Astrocyte (in vitro differentiated cells and primary cell): ENCODE measurements around the gene CELF4.

ENCODE experiments used
- EZH2 ChIP-seq: IDR thresholded peaks from 2 replicates; pipeline ENCODE4 v1.6.1; 2012; ENCODE audit warnings: mild to moderate bottlenecking, low read length, inconsistent platforms; ENCODE audit not compliant: insufficient read depth
- TF ChIP-seq, protein P1 (sequence below): IDR thresholded peaks from 2 replicates; pipeline ENCODE4 v1.5.1; 2011; ENCODE audit warnings: low read depth, mild to moderate bottlenecking, inconsistent platforms, low read length, moderate library complexity; ENCODE audit not compliant: insufficient read depth

DNA sequence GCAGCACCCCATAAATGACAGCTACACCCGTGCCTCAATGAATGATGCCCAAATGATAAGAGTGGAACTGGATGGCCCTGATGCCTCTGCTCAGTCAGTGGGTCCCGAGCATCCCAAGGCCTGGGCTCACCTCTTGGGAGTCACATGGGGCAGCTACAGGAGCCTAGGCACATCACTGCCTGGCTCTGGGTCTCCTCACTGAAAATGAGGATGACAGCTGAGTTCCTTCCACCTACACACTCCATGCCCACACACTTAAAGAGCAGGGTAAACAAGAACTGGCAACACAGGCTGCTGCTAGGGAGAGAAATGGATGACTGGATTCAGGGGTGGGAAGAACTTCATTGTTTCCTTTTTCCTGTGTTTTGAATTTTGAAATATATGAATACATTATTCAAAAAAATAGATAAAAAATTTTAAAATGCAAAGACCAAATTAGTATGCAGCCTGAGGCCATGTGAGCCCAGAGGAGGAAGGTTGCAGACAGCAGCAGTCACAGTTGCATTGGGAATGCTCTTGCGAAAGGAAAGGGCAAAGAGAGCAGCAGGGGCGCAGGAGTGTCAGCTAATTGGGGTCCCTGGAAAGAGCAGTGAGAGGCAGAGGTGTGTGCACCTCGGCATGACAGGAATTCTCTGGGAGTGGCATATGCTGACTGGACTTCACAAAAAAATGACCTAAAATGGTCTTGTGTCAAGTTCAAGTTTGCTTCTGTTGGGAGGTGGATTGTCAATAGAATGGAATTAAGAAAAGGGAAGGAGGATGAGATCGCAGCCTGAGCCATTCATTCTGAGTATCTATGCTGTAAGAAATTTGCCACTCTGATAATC, 327.1 kb downstream of the CELF4 start:
- no peak for TF ChIP-seq EZH2
- TF ChIP-seq, protein P1, sequence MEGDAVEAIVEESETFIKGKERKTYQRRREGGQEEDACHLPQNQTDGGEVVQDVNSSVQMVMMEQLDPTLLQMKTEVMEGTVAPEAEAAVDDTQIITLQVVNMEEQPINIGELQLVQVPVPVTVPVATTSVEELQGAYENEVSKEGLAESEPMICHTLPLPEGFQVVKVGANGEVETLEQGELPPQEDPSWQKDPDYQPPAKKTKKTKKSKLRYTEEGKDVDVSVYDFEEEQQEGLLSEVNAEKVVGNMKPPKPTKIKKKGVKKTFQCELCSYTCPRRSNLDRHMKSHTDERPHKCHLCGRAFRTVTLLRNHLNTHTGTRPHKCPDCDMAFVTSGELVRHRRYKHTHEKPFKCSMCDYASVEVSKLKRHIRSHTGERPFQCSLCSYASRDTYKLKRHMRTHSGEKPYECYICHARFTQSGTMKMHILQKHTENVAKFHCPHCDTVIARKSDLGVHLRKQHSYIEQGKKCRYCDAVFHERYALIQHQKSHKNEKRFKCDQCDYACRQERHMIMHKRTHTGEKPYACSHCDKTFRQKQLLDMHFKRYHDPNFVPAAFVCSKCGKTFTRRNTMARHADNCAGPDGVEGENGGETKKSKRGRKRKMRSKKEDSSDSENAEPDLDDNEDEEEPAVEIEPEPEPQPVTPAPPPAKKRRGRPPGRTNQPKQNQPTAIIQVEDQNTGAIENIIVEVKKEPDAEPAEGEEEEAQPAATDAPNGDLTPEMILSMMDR = no peak
